GM12878 (cell line): ENCODE measurements around the gene OR5H6. TPM values are rescaled to one million over a fixed set of nuclear protein-coding genes. Genes with fewer than 3 reads are reported as not detected.

ENCODE experiments used
- CEBPZ ChIP-seq: fragments of 150-350 bp; IDR thresholded peaks from 2 replicates; pipeline ENCODE4 v1.6.1; 2016; ENCODE audit warnings: low read depth, low read length
- CHD4 ChIP-seq: fragments of 200-600 bp; sonication (generic); IDR thresholded peaks from 2 replicates; pipeline ENCODE4 v1.6.1; 2016; ENCODE audit warnings: mild to moderate bottlenecking
- CREM ChIP-seq: IDR thresholded peaks from 2 replicates; pipeline ENCODE4 v1.6.1; 2014; ENCODE audit warnings: antibody characterized with exemption, low read depth
- EZH2 ChIP-seq: IDR thresholded peaks from 2 replicates; pipeline ENCODE4 v1.6.1; 2012; ENCODE audit warnings: low read depth, mild to moderate bottlenecking, control low read depth, inconsistent platforms, low read length, borderline replicate concordance; ENCODE audit not compliant: control insufficient read depth
- FOXK2 ChIP-seq: fragments of 450-650 bp; IDR thresholded peaks from 2 replicates; pipeline ENCODE4 v1.6.1; 2017; ENCODE audit warnings: mild to moderate bottlenecking, moderate library complexity
- FOXM1 ChIP-seq: IDR thresholded peaks from 2 replicates; pipeline ENCODE4 v1.6.1; 2012; ENCODE audit warnings: low read depth, mild to moderate bottlenecking, inconsistent platforms, low read length, moderate library complexity
- MTA3 ChIP-seq: IDR thresholded peaks from 2 replicates; pipeline ENCODE4 v1.6.1; 2012; ENCODE audit warnings: low read length, inconsistent platforms, borderline replicate concordance
- MYB ChIP-seq: fragments of 150-350 bp; IDR thresholded peaks from 2 replicates; pipeline ENCODE4 v1.6.1; 2014; ENCODE audit warnings: mild to moderate bottlenecking, low read depth, low read length, borderline replicate concordance
- PAX8 ChIP-seq: fragments of 450-650 bp; IDR thresholded peaks from 2 replicates; pipeline ENCODE4 v1.6.1; 2017; ENCODE audit warnings: mild to moderate bottlenecking, moderate library complexity
- SIN3A ChIP-seq: IDR thresholded peaks from 2 replicates; pipeline ENCODE4 v1.6.1; 2012; ENCODE audit warnings: low read depth, low read length, improper control_type of control experiment
- SIX5 ChIP-seq: IDR thresholded peaks from 2 replicates; pipeline ENCODE4 v1.6.1; 2011; ENCODE audit warnings: mild to moderate bottlenecking, low read depth, low read length, moderate library complexity; ENCODE audit not compliant: severe bottlenecking
- SREBF2 ChIP-seq: IDR thresholded peaks from 2 replicates; pipeline ENCODE4 v1.6.1; 2012; ENCODE audit warnings: mild to moderate bottlenecking, low read length
- TARDBP ChIP-seq: IDR thresholded peaks from 2 replicates; pipeline ENCODE4 v1.6.1; 2016; ENCODE audit warnings: borderline replicate concordance
- YY1 ChIP-seq: IDR thresholded peaks from 2 replicates; pipeline ENCODE4 v1.6.1; 2011; ENCODE audit warnings: low read depth, mild to moderate bottlenecking, low read length
- polyA plus RNA-seq, 11 experiments: library from polyadenylated mRNA; depleted of rRNA in 4 of 11; unstranded in 6 of 11; stranded (reverse) in 5 of 11; fragments of >200 nt; fragmentation: Nextera tagmentation in 4 of 11; fragmentation: Illumina TruSeq in 1 of 11; extraction: Ambion mirVana in 4 of 11; extraction: Trizol in 1 of 11; gene quantifications; 1 replicate in 1 of 11; 2 replicates in 10 of 11; pipeline versions ENCODE4 v1.2.1 to v1.2.3, GENCODE V29; 2011 to 2016; ENCODE audit warnings: inconsistent platforms in 2 of 11, missing spikeins in 2 of 11, low read depth in 1 of 11
- total RNA-seq, 4 experiments: library from RNA; depleted of rRNA in 3 of 4; stranded (reverse); fragments of >200 nt in 3 of 4; fragmentation: Illumina TruSeq in 1 of 4; extraction: Trizol in 1 of 4; gene quantifications; 2 replicates each; pipeline versions ENCODE4 v1.2.1 to v1.2.3, GENCODE V29; 2013 to 2021
- TF ChIP-seq, protein P1 (sequence below): IDR thresholded peaks from 2 replicates; pipeline ENCODE4 v1.6.1; 2012; ENCODE audit warnings: mild to moderate bottlenecking, low read depth, low read length

Gene OR5H6
- total and polyA plus RNA-seq, 10 of the 15 experiments (the other 5 are each of a cell fraction or from before 2014, with no cell fraction given) = 1.2 TPM; not detected in 9

DNA sequence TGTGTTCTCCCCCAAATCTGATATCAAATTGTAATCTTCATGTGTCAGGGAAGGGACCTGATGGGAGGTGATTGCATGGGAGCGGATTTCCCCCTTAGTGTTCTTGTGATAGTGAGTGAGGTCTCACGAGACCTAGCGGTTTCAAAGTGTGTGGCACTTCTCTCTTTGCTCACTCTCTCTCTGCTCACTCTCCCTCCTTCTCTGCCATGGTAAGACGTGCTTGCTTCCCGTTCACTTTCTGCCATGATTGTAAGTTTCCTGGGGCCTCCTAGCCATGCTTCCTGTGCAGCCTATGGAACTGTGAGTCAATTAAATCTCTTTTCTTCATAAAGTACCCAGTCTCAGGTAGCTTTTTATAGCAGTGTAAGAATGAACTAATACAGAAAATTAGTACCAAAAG is 30.6 kb upstream of the OR5H6 start (continued):
- TF ChIP-seq EZH2 (no peak), FOXK2 (no peak), SREBF2 (no peak), SIX5 (no peak), MTA3 (no peak), MYB (no peak), FOXM1 (no peak), TARDBP (no peak), YY1 (no peak), CHD4 (no peak), CEBPZ (no peak), CREM (no peak), PAX8 (no peak), SIN3A (no peak)
- TF ChIP-seq, protein P1, sequence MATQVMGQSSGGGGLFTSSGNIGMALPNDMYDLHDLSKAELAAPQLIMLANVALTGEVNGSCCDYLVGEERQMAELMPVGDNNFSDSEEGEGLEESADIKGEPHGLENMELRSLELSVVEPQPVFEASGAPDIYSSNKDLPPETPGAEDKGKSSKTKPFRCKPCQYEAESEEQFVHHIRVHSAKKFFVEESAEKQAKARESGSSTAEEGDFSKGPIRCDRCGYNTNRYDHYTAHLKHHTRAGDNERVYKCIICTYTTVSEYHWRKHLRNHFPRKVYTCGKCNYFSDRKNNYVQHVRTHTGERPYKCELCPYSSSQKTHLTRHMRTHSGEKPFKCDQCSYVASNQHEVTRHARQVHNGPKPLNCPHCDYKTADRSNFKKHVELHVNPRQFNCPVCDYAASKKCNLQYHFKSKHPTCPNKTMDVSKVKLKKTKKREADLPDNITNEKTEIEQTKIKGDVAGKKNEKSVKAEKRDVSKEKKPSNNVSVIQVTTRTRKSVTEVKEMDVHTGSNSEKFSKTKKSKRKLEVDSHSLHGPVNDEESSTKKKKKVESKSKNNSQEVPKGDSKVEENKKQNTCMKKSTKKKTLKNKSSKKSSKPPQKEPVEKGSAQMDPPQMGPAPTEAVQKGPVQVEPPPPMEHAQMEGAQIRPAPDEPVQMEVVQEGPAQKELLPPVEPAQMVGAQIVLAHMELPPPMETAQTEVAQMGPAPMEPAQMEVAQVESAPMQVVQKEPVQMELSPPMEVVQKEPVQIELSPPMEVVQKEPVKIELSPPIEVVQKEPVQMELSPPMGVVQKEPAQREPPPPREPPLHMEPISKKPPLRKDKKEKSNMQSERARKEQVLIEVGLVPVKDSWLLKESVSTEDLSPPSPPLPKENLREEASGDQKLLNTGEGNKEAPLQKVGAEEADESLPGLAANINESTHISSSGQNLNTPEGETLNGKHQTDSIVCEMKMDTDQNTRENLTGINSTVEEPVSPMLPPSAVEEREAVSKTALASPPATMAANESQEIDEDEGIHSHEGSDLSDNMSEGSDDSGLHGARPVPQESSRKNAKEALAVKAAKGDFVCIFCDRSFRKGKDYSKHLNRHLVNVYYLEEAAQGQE = no peak
